NCI-H2029 (cell line): Measurements from ENCODE around the gene MYADML2.

ENCODE experiments used
- DNase-seq: peaks from one replicate; lab custom pipeline; 2025; lab: John Stamatoyannopoulos, UW

The MYADML2 gene

DNA sequence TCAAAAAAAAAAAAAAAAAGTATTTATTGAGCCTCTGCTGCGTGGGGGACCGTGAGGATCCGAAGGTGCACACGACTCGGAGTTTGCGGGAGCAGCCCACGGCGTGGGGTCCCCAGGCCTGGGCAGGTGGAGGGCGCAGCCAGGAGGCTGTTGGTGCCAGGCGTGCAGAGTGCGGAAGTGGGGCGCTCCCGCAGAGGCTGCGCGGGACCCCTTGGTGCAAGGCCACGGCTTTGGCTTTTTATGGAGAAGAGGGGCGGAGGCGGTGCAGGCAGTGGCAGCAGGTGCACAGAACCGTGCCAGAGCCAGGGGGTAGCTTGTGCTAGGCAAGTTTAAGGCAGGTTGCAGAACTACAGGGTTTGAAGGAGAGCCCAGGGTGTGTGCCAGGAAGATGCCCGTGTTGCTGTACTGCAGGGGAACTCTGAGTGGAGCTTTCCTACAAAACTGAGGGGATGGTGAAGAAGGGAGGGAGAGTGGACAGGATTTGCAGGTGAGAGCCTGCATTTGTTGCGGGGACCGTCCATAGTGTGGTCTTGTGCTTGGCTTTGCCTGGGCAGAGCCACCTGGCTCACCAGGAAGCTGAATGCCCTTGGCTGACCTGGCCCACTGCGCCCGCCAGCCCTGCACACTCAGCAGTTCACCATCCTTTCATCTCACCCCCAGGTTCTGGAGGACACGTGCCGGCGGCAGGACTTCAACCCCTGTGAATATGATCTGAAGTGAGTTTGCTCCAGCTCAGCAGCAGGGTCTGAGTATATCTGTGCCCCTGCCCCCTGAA, 31.7 kb upstream of the MYADML2 start:
- no peak for DNase-seq

DNA sequence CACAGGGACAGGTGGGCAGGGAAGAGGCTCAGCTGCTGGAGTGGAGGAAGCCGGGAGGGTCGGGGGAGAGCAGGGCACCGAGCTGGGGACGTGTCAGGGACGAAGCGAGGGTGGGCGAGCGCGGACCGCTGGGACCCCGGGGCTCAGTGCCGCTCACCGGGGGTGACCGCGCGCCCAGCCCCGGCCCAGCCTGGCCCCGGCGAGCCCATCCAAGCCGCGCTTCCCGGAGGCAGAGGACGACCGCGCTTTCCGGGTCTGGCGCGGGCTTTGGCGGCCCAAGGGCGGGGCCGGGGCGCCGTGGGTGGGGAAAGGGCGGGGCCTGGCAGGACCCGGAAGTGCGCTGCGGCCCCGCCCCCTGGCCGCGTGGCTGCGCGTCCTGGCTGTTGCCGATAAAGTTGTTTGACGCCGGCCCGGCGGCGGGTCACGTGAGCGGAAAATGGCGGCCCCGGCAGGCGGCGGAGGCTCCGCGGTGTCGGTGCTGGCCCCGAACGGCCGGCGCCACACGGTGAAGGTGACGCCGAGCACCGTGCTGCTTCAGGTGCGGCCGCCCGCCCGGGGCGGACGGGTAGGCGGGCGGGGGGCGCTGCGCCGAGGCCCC, 30.3 kb upstream of the MYADML2 start, which contains the start of gene ASPSCR1:
Gene ASPSCR1, plus strand, starts transcription at position 419 of the 598 bp plus-strand sequence. Its CDS starts 18 bp downstream, at position 437.
- peak; percentile 79 for DNase-seq

DNA sequence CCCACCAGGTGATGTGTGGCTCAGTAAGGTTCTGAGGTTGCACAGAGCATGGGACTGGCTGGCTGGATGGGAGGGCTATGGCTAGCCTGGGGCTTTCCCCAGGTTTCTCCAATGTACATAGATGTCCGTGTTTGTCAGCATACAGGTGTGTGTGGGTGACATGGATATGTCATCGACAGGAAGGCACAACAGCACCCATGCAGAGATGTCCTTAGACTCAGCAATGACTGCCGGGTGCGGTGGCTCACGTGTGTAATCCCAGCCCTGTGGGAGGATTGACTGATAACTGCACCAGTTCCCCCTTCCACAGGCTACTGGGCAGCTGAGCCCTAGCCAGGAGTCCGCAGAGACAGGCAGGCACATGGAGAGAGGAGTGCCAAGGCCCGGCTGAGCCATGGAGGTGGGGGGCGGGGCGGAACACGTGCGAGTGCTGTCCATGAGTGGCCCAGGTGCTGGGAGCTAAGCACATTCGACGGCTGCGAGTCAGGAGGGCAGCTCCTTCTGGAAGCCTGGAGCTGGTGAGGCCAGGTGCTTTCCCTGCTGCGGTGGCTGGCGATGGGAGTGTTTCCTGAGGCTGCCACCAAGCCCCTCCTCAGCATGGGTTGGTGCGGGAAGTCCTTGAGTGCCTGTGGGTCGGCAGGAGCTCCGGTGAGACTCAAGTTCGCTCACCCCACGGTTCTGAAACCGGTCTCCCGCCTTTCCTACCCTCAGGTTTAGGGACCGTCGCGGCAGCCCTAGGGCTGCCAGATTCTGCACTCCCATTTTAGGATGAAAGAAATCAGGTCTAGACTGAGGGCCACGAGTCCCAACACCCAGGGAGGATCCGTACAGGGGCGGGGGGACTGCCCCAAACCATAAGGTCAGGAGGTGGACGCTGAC, 29.5 kb upstream of the MYADML2 start:
- DNase-seq, result peak; percentile 67

DNA sequence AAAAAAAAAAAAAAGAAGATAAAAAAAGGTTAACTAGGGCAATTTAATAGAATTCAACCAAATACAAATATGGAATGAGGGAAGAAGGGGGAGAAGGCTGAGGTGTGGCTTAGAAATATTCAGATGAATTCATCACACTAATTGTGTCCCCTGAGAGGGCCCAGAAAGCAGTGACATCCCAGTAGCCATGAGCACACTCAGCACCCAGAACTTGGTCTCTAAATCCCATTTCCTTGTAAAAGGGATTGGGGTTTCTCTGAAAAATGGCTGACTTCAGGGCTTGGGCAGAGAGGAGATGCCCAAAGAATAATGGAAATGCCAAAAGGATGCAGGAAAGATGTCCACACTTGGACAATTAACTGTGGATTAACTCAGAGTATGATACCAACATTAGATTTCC, 26.4 kb upstream of the MYADML2 start:
- no peak for DNase-seq

DNA sequence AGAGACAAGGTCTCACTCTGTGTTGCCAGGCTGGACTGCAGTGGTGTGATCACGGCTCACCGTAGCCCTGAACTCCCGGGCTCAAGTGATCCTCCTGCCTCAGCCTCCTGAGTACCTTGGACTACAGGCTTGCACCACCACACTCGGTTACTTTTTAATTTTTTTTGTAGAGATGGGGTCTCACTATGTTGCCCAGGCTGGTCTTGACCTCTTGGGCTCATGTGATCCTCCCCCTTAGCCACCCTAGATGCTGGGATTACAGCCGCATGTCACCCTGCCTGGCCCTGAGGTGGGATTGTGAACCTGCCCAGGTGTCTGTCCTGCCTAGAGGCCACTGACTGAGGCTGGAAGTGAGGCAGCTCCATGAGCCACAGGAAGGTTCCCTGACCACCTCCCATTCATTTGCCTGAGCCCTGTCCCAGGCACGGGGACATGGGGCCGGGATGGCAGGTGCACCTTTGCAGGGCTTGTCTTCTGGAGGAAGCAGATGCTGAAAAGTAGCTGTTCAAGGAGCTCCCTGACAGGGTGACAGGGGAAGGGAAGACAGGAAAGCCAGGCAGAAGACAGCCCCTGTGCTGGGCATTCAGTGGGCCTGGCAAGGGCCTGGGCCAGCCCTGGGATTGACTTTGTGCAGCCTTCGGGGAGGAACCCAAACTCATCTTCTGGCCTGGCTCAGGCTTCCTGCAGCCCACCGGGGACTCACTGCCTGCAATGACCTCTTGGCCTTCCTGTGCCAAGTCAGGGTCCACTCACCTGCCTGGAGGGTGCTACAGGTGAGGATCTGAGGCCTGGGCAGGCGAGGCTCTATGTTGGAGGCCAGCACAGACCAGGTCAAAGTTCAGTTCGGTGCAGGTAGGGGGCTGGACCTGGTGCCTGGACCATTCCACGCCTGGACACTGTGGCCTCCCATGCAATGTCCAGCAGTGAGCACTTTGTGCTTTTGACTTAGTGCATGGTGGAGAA, 22.1 kb upstream of the MYADML2 start:
- DNase-seq, result no peak

DNA sequence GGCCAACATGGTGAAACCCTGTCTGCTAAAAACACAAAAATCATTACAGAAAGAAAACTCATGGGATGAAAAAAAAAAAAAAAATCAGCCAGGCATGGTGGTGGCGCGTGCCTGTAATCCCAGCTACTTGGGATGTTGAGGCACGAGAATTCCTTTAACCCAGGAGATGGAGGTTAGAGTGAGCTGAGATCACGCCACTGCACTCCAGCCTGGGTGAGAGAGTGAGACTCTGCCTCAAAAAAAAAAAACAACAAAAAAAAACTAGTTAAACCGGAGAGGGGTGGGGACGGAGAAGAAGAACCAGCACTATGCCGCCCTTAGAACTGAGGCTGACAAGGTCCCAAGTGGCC, 21.3 kb upstream of the MYADML2 start:
- DNase-seq, result no peak

DNA sequence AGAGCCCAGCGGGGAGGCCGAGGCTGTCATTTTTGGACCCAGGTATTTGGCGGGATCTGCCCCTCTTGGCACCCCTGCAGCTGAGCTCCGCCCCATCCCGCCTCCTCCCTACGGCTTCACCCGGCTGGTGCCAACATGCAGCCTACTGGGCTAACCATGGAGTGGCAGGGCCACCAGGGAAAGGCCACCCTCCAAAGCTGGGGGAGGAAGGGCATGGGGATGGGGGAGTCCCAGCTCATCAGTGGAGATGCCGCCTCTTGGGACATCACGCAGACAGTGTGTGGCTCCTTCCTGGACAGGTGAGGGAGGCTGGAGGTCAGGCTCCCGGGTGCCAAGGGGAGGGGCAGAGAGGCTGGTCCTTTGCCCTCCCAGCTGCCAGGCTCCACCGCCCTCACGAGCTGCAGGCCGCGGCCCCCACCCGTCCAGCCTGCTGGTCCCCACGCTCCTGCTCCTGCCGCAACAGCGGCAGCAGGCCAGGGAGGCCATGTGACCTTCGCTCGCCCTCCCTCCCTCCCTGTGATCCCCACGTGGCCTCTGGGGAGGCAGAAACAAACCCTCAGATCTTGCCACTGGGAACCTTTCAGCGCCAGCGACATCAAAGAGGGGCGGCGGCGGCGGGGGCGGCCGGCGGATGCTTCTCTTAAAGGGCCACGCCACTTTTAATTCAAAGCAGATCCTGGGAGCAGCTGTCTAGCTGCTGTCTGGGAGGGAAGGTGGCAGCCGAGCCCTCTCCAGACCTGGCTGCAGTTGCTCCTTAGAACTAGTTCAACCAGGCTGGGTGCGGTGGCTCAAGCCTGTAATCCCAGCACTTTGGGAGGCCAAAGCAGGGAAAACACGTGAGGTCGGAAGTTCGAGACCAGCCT, 20.7 kb upstream of the MYADML2 start:
- peak; percentile 35 for DNase-seq

DNA sequence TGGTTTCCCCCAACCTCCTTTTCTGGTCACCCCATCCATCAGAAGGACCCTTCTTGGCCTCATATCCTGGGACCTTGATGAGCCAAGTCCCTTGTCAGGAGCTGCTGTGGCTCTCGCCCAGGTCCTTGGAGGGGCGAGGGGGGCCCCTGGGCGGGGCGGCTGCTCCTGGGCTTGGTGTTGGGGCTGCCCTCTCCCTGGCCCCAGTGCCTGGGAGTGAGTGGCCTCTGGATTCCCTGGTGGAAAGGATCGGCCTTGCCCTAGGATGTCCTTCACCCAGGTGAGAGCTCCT, 20.2 kb upstream of the MYADML2 start:
- no peak for DNase-seq

DNA sequence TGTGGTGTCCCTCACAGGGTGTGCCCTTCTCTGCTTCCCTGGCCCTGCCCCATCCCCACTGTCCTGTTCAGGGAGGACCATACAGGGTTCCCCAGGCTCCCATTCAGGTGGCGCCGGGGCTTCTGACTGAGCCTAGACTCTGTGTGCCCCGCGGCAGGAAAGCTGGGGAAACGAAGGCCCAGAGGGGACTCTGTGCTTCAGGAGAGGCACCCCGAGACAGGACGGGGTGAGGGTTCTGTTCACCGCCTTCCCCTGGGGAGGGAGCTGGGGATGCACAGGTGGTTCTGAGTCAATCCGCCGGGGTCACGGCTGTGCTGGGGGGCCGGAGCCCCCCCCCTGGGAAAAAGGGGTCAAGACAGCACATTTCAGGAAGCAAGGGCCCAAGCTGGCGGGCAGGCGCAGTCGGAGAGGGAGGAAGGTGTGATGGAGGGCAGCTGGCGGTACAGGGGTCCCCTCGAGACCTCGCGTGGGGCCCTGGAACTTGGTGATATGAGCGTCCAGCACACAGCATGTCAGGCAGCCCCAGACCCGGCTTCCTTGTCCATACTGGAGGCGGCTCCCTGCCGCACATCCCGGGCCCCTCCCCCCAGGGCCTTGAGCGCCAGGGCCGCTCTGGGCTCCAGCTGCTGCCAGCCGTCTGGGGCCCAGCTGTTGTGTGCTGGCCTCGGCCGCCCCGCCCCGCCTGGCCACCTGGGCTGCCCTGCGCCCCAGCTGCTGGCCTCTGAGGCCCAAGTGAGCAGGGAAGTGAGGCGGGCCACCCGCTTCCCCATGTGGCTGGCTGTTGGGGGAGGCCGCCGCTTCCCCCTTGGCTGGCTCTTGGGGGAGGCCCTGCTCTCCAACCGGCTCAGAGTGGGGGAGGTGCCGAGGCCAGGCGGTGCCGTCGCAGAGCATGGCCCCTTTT, 19.6 kb upstream of the MYADML2 start:
- DNase-seq, result peak; percentile 25

DNA sequence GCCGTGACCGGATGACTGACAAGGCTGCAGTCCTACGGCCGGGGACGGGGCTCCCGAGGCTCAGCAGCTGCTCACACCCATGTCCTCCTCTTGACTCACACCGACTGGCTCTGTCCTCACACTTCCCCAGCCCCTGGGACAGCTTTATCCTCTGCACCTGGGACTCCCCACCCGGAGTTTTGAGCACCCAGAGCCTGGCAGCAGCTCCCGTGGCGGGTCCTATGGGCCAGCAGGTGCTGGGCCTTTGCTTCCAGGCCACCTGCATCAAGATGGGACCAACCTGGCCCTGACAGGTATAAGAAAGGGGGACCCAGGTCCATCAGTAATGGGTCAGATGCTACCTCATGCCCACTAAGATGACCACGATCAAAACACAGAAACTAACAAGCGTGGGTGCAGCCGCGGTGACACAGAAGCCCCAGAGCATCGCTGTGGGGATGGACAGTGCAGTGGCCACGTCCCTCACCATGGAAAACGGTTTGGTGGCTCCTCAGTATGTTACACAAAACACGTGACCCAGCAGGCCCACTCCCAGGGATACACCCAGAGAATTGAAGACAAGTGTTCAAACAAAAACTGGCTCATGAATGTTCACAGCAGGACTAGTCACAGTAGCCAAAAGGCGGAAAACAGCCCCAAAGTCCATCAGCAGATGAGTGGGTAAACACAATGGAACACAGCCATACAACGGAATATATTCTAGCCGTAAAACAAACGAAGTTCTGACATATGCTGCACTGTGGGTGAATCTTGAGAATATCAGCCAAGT, 17.2 kb upstream of the MYADML2 start:
- no peak for DNase-seq

DNA sequence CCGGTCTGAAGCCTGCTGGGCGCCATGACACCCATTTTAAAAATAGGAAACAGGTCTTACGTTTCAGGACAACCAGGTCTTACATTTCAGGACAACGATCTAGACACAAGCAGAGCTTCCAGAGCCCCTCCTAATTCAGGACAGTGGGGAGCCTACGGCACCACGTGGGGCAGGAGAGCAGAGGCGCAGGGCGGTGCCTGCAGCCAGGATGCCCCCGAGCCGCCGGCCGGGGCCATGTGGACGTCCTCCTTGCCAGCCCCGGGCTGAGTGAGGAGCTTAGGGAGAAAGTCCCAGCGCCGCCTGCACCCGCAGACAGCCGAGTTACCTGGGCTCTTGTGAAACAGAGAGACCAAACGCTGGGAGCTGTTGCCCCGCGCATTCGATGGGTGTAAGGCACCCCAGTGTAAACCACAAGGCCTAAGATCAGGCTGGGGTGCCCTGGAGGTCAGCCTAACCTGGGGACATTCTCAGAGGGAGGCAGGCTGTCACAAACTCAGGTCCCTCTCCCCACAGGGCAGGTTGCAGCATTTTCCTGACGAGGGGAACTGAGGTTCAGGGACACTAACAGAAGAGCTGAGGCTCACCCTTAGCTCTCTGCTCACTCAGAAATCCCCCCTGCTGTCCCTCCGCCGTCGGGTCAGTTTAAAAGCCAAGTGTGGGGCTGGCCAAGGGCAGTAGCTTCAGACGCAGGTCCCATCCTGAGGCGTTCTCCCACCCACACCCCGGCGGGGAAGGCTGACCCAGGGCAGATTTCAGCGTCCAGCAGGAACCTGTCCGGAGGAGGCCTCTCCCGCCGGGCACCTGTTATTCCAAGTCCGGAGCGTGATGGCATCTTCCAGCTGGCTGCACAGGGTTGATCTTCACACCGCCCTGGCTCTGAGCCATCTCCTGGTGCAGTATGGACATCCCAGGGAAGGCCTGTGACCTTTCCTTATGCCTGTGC, 15.7 kb upstream of the MYADML2 start:
- DNase-seq, result no peak

DNA sequence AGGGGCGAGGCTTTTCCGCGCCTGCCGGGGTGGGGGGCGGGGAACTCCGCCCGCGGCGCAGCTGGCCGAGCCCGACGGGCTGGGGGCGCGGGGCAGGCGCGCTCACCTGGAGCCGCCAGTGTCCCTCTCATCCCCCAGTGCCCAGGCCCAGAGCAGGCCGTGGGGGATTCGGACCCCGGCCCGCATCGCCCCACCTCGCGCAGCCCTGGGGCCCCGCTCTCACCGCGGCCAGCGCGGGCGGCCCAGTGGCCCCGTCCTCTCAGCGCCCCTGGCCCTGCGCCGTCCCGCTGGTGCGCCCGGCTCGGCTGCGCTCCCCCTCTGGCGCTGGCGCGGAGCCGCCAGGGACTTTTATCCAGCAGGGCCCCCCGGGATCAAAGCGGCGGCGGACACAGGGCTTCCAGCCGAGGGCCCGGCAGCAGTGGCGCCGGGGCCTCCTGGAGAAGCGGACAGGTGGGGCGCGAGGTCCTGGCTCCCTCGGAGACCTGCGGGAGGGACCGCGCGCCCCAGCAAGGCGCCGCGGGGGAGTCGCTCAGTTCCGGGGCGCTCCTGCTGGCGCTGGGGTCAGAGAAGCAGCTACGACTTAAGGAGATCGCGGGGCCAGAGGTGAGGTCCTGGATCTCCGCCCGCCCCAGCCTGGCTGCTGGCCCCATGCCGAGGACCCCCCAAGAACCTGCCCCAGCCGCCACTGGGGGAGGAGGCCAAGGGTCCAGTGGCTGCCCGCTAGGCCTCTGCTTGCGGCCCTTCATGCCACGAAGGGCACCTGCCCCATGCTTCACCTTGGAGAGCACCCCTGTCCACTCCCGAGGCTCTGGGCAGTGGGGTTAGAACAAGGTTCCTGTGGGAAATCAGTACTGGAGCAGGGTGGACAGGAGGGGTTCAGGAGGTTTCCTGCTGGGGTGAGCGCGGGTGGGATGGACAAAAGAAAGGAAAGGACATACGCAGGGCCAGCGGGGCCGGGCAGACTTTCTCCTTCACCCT, 14.8 kb upstream of the MYADML2 start:
- DNase-seq, result no peak

DNA sequence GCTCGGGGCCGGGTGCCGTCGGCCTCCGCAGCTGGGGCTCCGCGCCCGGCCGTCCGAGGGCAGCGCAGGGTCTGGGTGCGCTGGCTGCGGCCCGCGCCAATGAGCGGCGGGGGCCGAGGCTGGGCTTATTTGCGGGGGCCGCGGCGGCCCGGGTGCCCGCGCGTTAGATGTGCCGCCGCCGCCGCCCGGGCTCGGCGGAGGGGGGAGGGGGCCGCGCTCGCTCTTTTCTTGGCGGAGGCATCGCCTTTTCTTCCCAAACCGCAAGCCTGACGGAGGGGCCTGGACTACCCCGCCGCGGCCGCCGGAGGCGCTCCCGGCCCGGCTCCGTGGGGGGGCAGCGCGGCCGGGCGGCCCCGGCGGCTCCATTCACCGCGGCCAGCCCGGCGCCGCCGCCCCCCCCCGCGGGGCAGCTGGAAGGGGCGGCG, 14.1 kb upstream of the MYADML2 start, which contains the start of gene NOTUM:
Gene NOTUM, minus strand, starts transcription at position 101 of the 425 bp plus-strand sequence. CDS start 278 bp downstream, outside the sequence.
- DNase-seq, result no peak

DNA sequence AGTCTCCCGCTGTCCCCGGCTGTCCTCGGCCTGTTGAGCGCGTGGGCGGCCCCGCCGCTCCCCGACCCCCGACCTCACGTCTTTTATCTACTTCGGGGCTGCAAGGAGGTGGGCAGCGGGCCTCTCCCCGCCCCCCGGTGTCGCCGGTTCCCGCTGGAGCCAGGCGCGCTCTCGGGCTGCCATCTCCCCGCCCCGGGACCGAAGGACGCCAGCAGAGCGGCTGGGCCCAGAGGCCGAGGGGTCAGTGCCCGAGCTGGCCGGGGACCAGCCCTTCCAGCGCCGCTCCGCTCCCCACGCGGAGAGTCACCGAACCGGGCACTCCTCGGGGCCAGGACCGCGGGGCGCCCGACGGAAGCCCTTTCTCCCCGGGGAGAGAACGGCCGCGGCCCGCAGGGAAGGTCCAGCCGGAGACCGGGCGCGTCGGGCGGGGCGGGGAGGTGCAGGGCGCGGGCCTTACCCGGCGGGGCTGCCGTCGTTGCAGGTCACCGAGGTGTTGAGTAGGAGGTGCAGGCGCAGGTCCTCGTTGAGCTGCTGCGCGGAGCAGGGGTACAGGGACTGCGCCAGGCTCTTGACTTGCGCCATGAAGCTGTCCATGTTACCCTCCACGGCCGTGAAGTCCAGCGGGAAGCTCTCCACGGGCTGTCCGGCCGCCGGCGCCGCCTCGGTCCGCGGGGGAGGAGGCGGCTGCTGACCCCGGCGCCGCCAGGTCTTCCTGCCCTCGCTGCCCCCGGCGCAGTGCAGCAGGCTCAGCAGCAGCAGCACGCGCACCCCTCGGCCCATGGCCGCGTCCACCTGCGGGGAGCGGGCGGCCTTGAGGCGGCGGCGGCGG, 13.3 kb upstream of the MYADML2 start:
- DNase-seq, result no peak

DNA sequence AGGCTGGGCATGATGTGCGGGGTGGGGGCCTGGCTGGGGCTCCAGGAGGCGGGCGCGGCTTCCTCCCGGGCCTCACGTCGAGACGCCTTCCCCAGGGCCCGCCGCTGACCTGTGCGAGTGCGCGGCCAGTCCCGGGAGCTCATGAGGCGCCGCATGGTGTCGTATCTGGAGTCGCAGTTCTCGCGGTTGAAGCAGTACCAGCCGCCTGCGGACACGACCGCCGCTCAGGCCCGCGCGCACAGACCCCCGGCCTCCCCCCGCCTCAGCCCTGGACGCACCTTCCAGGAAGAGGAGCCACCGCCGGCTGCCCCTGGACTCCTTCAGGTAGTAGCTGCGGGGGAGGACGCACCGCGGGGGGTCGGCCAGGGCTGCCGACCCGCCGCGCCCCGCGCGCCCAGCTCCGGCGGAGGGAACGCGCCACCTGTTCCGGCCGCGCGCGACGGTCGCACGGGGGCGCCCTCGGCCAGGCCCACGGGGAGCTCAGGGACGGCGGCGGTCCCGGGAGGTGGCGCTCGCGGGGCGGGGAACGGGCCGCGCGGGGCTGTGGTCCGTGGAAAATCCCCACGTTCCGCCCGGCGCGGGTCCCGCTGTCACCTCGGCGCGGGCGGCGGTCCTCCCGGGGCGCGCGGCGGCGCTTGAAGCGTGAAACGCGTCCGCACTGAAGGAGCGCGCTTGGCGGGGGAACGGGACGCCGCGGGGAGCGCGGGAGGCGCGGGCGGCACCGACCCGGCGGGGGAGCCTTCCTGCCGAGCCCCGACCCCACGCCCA, 12.5 kb upstream of the MYADML2 start:
- no peak for DNase-seq
